Activated CD8-positive, alpha-beta T cell treated with anti-CD3 and anti-CD28 coated beads for 36 hours (primary cell): ENCODE measurements around the gene CCDC70. TPM values are rescaled to one million over a fixed set of nuclear protein-coding genes. Genes with fewer than 3 reads are reported as not detected.

Experiments
- ATAC-seq: fragments of 200-7000 bp; cut with Tn5 transposase; one replicate; pipeline ENCODE4 v1.10.0; 2021; ENCODE audit warnings: mild to moderate bottlenecking, moderate library complexity
- CTCF ChIA-PET: fragments of 350-600 bp; sonication (Branson Sonifier 250); formaldehyde crosslinking; loops from one replicate; lab custom pipeline; 2021; ENCODE audit warnings: antibody characterized with exemption; lab: Charles Lee
- POLR2A ChIA-PET: fragments of 350-600 bp; sonication (Branson Sonifier 250); formaldehyde crosslinking; loops from one replicate; lab custom pipeline; 2021; ENCODE audit warnings: antibody characterized with exemption; lab: Charles Lee
- DNase-seq: peaks from one replicate; pipeline ENCODE4 v3.0.0-alpha.2; 2020
- H3K27ac Mint-ChIP-seq: one replicate; pipeline ENCODE4 v1.8.0; 2021; ENCODE audit warnings: mild to moderate bottlenecking, mixed read lengths
- H3K27me3 Mint-ChIP-seq: one replicate; pipeline ENCODE4 v1.8.0; 2021; ENCODE audit warnings: mixed read lengths
- H3K36me3 Mint-ChIP-seq: one replicate; pipeline ENCODE4 v1.8.0; 2021; ENCODE audit warnings: low read depth, mixed read lengths
- H3K4me1 Mint-ChIP-seq: one replicate; pipeline ENCODE4 v1.8.0; 2021; ENCODE audit warnings: low read depth, mixed read lengths
- H3K4me3 Mint-ChIP-seq: one replicate; pipeline ENCODE4 v1.8.0; 2021; ENCODE audit warnings: mild to moderate bottlenecking, moderate library complexity, mixed read lengths
- H3K9me3 Mint-ChIP-seq: one replicate; pipeline ENCODE4 v1.8.0; 2021; ENCODE audit warnings: mixed read lengths
- intact Hi-C: fragments of 100-400 bp; cut with micrococcal nuclease; formaldehyde crosslinking; loops from one replicate; pipeline ENCODE4 v1.10.0; 2022
- total RNA-seq, 2 experiments: library from RNA; stranded (reverse); gene quantifications; one replicate each; pipeline ENCODE4 v1.2.3, GENCODE V29; 2021
- TF ChIP-seq, protein P1 (sequence below): fragments of 200-600 bp; IDR thresholded peaks from one replicate; pipeline ENCODE4 v1.8.0; 2022; ENCODE audit warnings: antibody characterized with exemption, mild to moderate bottlenecking

CCDC70 gene
- total RNA-seq, 2 experiments from 2014 or later: 0.45 to 0.72 TPM

- H3K36me3 Mint-ChIP-seq: no peaks in the 10 kb centered on the region
- H3K9me3 Mint-ChIP-seq: no peaks in the 10 kb centered on the region
- TF ChIP-seq, protein P1, sequence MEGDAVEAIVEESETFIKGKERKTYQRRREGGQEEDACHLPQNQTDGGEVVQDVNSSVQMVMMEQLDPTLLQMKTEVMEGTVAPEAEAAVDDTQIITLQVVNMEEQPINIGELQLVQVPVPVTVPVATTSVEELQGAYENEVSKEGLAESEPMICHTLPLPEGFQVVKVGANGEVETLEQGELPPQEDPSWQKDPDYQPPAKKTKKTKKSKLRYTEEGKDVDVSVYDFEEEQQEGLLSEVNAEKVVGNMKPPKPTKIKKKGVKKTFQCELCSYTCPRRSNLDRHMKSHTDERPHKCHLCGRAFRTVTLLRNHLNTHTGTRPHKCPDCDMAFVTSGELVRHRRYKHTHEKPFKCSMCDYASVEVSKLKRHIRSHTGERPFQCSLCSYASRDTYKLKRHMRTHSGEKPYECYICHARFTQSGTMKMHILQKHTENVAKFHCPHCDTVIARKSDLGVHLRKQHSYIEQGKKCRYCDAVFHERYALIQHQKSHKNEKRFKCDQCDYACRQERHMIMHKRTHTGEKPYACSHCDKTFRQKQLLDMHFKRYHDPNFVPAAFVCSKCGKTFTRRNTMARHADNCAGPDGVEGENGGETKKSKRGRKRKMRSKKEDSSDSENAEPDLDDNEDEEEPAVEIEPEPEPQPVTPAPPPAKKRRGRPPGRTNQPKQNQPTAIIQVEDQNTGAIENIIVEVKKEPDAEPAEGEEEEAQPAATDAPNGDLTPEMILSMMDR: no peak
- ChIA-PET POLR2A (interaction anchor here (1.0 kb wide), 1 partner anchor 53 kb away, joined by 4 read pairs; no protein-coding TSS in a partner anchor), CTCF (interaction anchor here (1.2 kb wide), 1 partner anchor 59 kb away, joined by 5 read pairs; no protein-coding TSS in a partner anchor)
- H3K4me3 Mint-ChIP-seq: no peak overlapping the region
- intact Hi-C loops: no loop called here
- ATAC-seq (no peak), DNase-seq (no peak)
- H3K27me3 Mint-ChIP-seq: peaks cover 2% of the 10 kb centered on the region
- H3K4me1 Mint-ChIP-seq: peaks cover 3% of the 10 kb centered on the region
- no peak overlapping the region for H3K27ac Mint-ChIP-seq
Measured at GRCh38 chr13:51873837-51874236, 12.1 kb downstream of the CCDC70 start.

GRCh38 chr13:51874651-51875050 is 12.9 kb downstream of the CCDC70 start:
- no peak overlapping the region for H3K27ac Mint-ChIP-seq
- POLR2A ChIA-PET: no interaction called here
- no peak for ATAC-seq
- no peak overlapping the region for H3K4me3 Mint-ChIP-seq
- TF ChIP-seq, protein P1: no peak
- intact Hi-C loops: no loop called here
- H3K27me3 Mint-ChIP-seq: no peaks in the 10 kb centered on the region
- DNase-seq: no peak
- no peaks in the 10 kb centered on the region for H3K36me3 Mint-ChIP-seq
- CTCF ChIA-PET: interaction anchor here (1.2 to 1.8 kb wide), 2 partner anchors 30 to 60 kb away, joined by 5 to 6 read pairs; partner anchors contain the start of gene TMEM272
- no peaks in the 10 kb centered on the region for H3K9me3 Mint-ChIP-seq
- H3K4me1 Mint-ChIP-seq: peaks cover 3% of the 10 kb centered on the region

DNA sequence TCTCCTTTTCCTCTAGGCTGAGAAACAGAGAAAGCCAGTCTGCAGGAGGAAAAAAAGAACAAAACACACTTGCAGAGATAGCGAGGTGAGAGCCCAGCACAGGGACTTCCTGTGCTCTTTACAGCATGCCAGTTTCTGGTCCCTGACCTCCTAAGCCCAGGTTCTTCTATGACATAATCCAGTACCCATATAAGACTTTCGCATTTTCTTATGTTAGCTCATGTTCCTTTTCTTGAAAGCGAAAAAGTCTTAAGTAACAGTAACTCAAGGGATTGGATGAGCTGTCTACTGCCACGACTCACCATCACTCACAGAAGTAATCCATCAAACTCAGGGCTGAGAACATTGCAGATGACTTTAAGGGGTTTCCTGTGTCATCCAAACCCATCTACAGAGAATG is 17.4 kb downstream of the CCDC70 start:
- no peak overlapping the region for H3K27ac Mint-ChIP-seq
- TF ChIP-seq, protein P1: no peak
- H3K9me3 Mint-ChIP-seq: peaks cover 7% of the 10 kb centered on the region
- CTCF ChIA-PET: no interaction called here
- H3K4me3 Mint-ChIP-seq: no peak overlapping the region
- intact Hi-C loops: no loop called here
- DNase-seq (no peak), ATAC-seq (peak; percentile 53)
- POLR2A ChIA-PET: no interaction called here
- no peaks in the 10 kb centered on the region for H3K27me3 Mint-ChIP-seq
- H3K36me3 Mint-ChIP-seq: no peaks in the 10 kb centered on the region
- H3K4me1 Mint-ChIP-seq: no peaks in the 10 kb centered on the region

DNA sequence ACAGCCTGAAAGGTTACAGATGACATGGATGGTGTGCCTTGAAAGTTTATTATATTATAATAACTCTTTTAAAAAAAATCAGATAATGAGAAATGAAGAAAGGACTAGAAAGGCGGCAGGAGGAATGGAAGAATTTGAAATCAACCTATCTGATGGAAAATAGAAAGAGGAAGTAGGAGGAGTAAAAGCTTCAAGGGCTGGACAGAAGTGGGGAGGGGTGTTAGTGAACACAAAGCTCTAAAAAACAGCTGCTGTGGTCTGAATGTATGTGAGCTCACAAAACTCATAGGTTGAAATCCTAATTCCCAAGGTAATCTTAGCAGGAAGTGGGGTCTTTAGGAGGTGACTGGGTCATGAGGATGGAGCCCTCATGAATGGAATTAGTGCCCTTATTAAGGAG is 19.5 kb downstream of the CCDC70 start:
- H3K36me3 Mint-ChIP-seq: no peaks in the 10 kb centered on the region
- ChIA-PET CTCF (interaction anchor here (0.7 to 1.1 kb wide), 3 partner anchors 13 to 35 kb away, joined by 3 to 4 read pairs (median 3); no protein-coding TSS in a partner anchor), POLR2A (no interaction called here)
- H3K27me3 Mint-ChIP-seq: no peaks in the 10 kb centered on the region
- TF ChIP-seq, protein P1: no peak
- no peaks in the 10 kb centered on the region for H3K4me1 Mint-ChIP-seq
- DNase-seq (no peak), ATAC-seq (no peak)
- no peak overlapping the region for H3K27ac Mint-ChIP-seq
- H3K9me3 Mint-ChIP-seq: peaks cover 7% of the 10 kb centered on the region
- H3K4me3 Mint-ChIP-seq: no peak overlapping the region
- intact Hi-C loops: no loop called here

GRCh38 chr13:51882570-51883225 is 20.9 kb downstream of the CCDC70 start:
- CTCF ChIA-PET: interaction anchor here (1.1 to 2.1 kb wide), 2 partner anchors 12 to 67 kb away, joined by 3 to 9 read pairs; no protein-coding TSS in a partner anchor

More at GRCh38 chr13:51882570-51883225, 20.9 kb downstream of the CCDC70 start:
- DNase-seq: no peak
- TF ChIP-seq, protein P1: no peak
- ATAC-seq: no peak
- Mint-ChIP-seq H3K27me3 (no peaks in the 10 kb centered on the region), H3K4me3 (no peak overlapping the region), H3K9me3 (peaks cover 7% of the 10 kb centered on the region), H3K27ac (no peak overlapping the region), H3K36me3 (no peaks in the 10 kb centered on the region), H3K4me1 (no peaks in the 10 kb centered on the region)
- intact Hi-C loops: no loop called here
- POLR2A ChIA-PET: no interaction called here
